Smooth muscle cell (in vitro differentiated cells): ENCODE results near the gene MTRF1. TPM values are rescaled to one million over a fixed set of nuclear protein-coding genes. Genes with fewer than 3 reads are reported as not detected.

Experiments
- DNase-seq: peaks from one replicate; lab custom pipeline; 2025; ENCODE audit not compliant: unreplicated experiment; lab: John Stamatoyannopoulos, UW
- H2AFZ ChIP-seq: fragments of 200-600 bp; sonication (generic); 2 replicates; pipeline ENCODE4 v1.6.0; 2016; ENCODE audit warnings: antibody characterized with exemption, low read depth, mild to moderate bottlenecking
- H3F3A ChIP-seq: fragments of 200-600 bp; sonication (generic); 2 replicates; pipeline ENCODE4 v1.6.0; 2017; ENCODE audit warnings: antibody characterized with exemption, low read depth
- H3K27ac ChIP-seq: fragments of 200-600 bp; sonication (generic); 2 replicates; pipeline ENCODE4 v1.5.1; 2016; ENCODE audit warnings: low read depth, mild to moderate bottlenecking
- H3K27me3 ChIP-seq: fragments of 200-600 bp; sonication (generic); 2 replicates; pipeline ENCODE4 v1.6.1; 2016; ENCODE audit warnings: low read depth, mild to moderate bottlenecking
- H3K36me3 ChIP-seq: fragments of 200-600 bp; sonication (generic); 2 replicates; pipeline ENCODE4 v1.5.1; 2016; ENCODE audit warnings: low read depth
- H3K4me1 ChIP-seq: fragments of 200-600 bp; sonication (generic); 2 replicates; pipeline ENCODE4 v1.5.1; 2016; ENCODE audit warnings: low read depth
- H3K4me2 ChIP-seq: fragments of 200-600 bp; sonication (generic); 2 replicates; pipeline ENCODE4 v1.6.0; 2016; ENCODE audit warnings: mild to moderate bottlenecking
- H3K4me3 ChIP-seq: fragments of 200-600 bp; sonication (generic); 2 replicates; pipeline ENCODE4 v1.5.1; 2016; ENCODE audit warnings: mild to moderate bottlenecking
- H3K79me2 ChIP-seq: fragments of 200-600 bp; sonication (generic); 2 replicates; pipeline ENCODE4 v1.6.0; 2016; ENCODE audit warnings: low read depth, mild to moderate bottlenecking
- H3K9ac ChIP-seq: fragments of 200-600 bp; sonication (generic); 2 replicates; pipeline ENCODE4 v1.6.0; 2016; ENCODE audit warnings: low read depth
- H3K9me3 ChIP-seq: fragments of 200-600 bp; sonication (generic); replicated peaks from 2 replicates; pipeline ENCODE4 v1.5.1; 2016; ENCODE audit warnings: low read depth
- H4K20me1 ChIP-seq: fragments of 200-600 bp; sonication (generic); 2 replicates; pipeline ENCODE4 v1.6.0; 2016; ENCODE audit warnings: low read depth
- CTCF ChIP-seq: fragments of 200-600 bp; sonication (generic); IDR thresholded peaks from 2 replicates; pipeline ENCODE4 v1.5.1; 2017; ENCODE audit warnings: borderline replicate concordance, mild to moderate bottlenecking, antibody characterized with exemption; ENCODE audit not compliant: insufficient read depth, poor library complexity, severe bottlenecking
- WGBS: methylation state at CpG from one replicate; pipeline ENCODE4 v1.1.7; 2016; ENCODE audit warnings: low lambda C conversion rate; 5-methylcytosine and 5-hydroxymethylcytosine counted together
- polyA plus RNA-seq: library from polyadenylated mRNA; unstranded; fragments of >200 nt; fragmentation: Nextera tagmentation; extraction: Ambion mirVana; gene quantifications from 2 replicates; pipeline ENCODE4 v1.2.1, GENCODE V29; 2016
- total RNA-seq: library from RNA; depleted of rRNA; stranded (reverse); fragments of >200 nt; gene quantifications from 2 replicates; pipeline ENCODE4 v1.2.3, GENCODE V29; 2014

MTRF1 gene
- total and polyA plus RNA-seq, 2 experiments from 2014 or later: 4.7 to 6.5 TPM

GRCh38 chr13:41299316-41300094 lies 36.1 kb upstream of the MTRF1 start:
- Histone ChIP-seq H3K9ac (no peak overlapping the region), H3K9me3 (no peaks in the 10 kb centered on the region), H3K4me2 (no peak overlapping the region), H3K79me2 (no peaks in the 10 kb centered on the region), H3K27me3 (no peaks in the 10 kb centered on the region), H2AFZ (no peak overlapping the region), H3F3A (no peaks in the 10 kb centered on the region), H3K4me3 (no peak overlapping the region), H3K27ac (no peak overlapping the region), H3K36me3 (no peaks in the 10 kb centered on the region), H4K20me1 (no peaks in the 10 kb centered on the region), H3K4me1 (no peaks in the 10 kb centered on the region)
- DNase-seq: no peak
- WGBS: 93% methylated on average over 4 of the region's 4 CpGs
- no peak for TF ChIP-seq CTCF

DNA sequence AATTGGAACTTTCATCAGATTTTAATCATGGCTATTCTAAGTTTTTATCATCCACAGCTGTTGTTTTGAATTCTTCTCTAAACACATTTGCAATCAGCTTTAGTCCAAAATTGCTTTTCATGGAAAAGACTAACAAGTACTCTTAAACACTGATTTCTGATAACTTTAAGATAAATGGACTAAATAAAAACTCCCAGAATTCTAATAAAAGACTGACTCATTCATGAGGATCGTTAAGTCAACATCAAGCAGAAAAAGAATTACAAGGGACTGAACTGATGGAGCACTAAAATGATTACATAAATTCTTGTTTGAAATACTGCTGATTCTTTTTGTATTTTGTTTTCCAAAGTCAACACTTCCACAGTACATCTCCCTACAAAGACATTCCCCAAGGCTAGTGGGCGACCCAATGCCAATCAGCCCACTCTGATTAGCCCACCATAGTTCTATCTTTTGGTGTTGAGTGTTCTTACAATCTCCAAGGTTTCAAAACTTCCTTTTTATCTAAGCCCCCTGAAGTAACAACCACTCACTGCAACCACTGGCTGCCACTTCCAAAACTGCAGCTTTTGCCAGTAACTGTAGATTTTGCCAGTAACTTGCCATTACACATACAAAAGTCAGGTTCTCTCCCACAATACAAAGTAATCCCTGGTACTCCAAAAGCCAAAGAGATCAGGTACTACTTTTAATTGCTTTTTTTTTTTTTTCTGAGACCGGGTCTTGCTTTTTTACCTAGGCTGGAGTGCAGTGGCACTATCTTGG lies 33.7 kb upstream of the MTRF1 start:
- Histone ChIP-seq H2AFZ (peak overlapping the region; percentile 14), H3K27ac (no peak overlapping the region), H3F3A (no peaks in the 10 kb centered on the region), H3K4me1 (no peaks in the 10 kb centered on the region), H3K9me3 (no peaks in the 10 kb centered on the region), H4K20me1 (no peaks in the 10 kb centered on the region), H3K36me3 (no peaks in the 10 kb centered on the region), H3K4me2 (peak overlapping the region; percentile 28), H3K9ac (no peak overlapping the region), H3K79me2 (no peaks in the 10 kb centered on the region), H3K27me3 (no peaks in the 10 kb centered on the region), H3K4me3 (no peak overlapping the region)
- DNase-seq: no peak
- WGBS: 65% methylated on average over 3 of the region's 3 CpGs
- TF ChIP-seq CTCF: no peak

DNA sequence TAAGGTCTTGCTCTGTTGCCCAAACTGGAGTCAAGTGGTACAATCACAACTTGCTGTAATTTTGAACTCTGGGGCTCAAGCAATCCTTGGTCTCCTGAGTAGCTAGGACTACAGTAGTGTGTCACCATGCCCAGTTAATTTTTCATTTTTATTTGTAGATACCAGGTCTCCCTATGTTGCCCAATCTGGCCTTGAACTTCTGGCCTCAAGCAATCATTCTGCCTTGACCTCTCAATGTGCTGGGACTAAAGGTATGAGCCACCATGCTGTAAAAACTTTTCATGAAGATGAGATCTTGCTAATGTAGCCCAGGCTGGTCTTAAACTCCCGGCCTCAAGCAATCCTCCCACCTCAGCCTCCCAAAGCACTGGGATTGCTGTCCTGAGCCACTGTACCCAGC lies 32.6 kb upstream of the MTRF1 start:
- no peaks in the 10 kb centered on the region for H3K27me3 ChIP-seq
- no peaks in the 10 kb centered on the region for H3K9me3 ChIP-seq
- H3K4me2 ChIP-seq: no peak overlapping the region
- no peak overlapping the region for H3K9ac ChIP-seq
- no peak overlapping the region for H3K27ac ChIP-seq
- H3K79me2 ChIP-seq: no peaks in the 10 kb centered on the region
- no peak overlapping the region for H2AFZ ChIP-seq
- no peak for DNase-seq
- H3K4me1 ChIP-seq: no peaks in the 10 kb centered on the region
- H4K20me1 ChIP-seq: no peaks in the 10 kb centered on the region
- H3K4me3 ChIP-seq: no peak overlapping the region
- WGBS: 100% methylated on average over 1 of the region's 1 CpG
- H3K36me3 ChIP-seq: no peaks in the 10 kb centered on the region
- TF ChIP-seq CTCF: no peak
- no peaks in the 10 kb centered on the region for H3F3A ChIP-seq

- H3K27ac ChIP-seq: no peak overlapping the region
- TF ChIP-seq CTCF: no peak
- no peak overlapping the region for H3K9ac ChIP-seq
- no peaks in the 10 kb centered on the region for H3K79me2 ChIP-seq
- 94% methylated on average over 1 of the region's 1 CpG for WGBS
- H3K9me3 ChIP-seq: no peaks in the 10 kb centered on the region
- H3K4me1 ChIP-seq: no peaks in the 10 kb centered on the region
- H4K20me1 ChIP-seq: no peaks in the 10 kb centered on the region
- H3F3A ChIP-seq: no peaks in the 10 kb centered on the region
- H3K36me3 ChIP-seq: no peaks in the 10 kb centered on the region
- no peak for DNase-seq
- H3K4me3 ChIP-seq: no peak overlapping the region
- no peak overlapping the region for H3K4me2 ChIP-seq
- no peak overlapping the region for H2AFZ ChIP-seq
- no peaks in the 10 kb centered on the region for H3K27me3 ChIP-seq
Measured at GRCh38 chr13:41294914-41295313, 31.5 kb upstream of the MTRF1 start.
